NT2/D1 (cell line): ENCODE results near the gene CAMK2G.

Source experiments
- SUZ12 ChIP-seq: IDR thresholded peaks from 2 replicates; pipeline ENCODE4 v1.6.1; 2011; ENCODE audit not compliant: insufficient read length, insufficient read depth; ENCODE audit errors: extremely low read depth
- YY1 ChIP-seq: IDR thresholded peaks from 2 replicates; pipeline ENCODE4 v1.6.1; 2011; ENCODE audit not compliant: insufficient read length, insufficient read depth
- ZNF274 ChIP-seq: IDR thresholded peaks from 2 replicates; pipeline ENCODE4 v1.6.1; 2011; ENCODE audit warnings: mild to moderate bottlenecking, low read depth, low read length

DNA sequence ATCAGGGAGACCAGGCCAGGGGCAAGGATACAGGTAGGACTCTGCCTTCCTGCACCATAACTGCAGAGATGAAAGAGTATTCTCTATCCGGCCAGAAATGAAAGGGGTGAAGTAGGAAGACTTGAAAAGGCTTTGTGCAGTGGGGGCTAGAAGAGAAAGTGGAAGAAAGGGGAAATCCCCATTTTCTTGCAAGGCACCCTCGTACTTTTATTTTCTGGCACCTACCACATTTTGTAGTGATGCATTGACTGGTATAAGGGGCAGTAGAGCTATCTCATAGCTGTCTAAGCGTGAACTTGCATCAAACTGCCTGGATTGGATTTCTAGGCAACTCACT is 752 bp upstream of the CAMK2G start:
- no peak for TF ChIP-seq ZNF274
- no peak for TF ChIP-seq YY1
- TF ChIP-seq SUZ12, result no peak
